ENCODE measurements around the gene PLD1. TPM values are rescaled to one million over a fixed set of nuclear protein-coding genes. Genes with fewer than 3 reads are reported as not detected.
A peak's percentile ranks its signal among the peaks of the same experiment; 100 is the strongest.
"Not testable (repeated sequence)": the region's sequence is repeated elsewhere in the genome, so short reads cannot be mapped to it uniquely, and the experiment has no call there.

The PLD1 gene
- total and polyA plus RNA-seq, 2 donors = 5.0 to 6.4 TPM

DNA sequence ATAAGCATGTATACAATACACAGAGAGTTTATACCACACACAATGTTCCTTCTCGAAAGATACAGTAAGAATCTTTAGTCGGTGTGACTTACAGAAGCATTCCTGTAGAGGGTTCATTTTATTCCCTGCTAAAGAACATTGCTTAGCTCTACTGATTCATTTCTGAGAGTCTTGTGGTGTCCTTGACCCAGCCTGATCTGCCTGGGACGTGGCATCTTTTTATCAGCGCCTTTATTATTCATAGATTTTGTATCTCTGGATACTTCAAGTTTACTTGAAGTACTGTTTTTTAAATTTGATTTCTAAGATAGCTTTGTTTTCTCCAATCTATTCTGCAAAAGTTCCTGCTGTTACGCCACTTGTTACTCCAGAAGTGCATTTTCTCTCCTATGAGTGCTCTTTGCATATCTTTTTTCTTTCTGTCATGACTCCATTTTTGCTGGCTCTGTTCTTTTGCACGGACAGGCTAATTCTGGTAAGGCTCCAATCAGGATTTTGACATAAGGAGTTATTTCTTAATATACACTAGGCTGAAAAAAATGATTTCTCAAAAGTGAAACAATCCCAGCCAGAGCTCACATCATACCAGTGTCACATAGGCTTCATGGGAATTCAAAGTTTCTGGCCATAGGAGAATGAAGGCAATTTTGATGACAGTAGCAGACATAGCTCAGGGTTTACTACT lies 235.6 kb downstream of the PLD1 start:
- DNase-seq (ENCODE audit: low read depth in 6 of 9, low spot score in 9 of 9) = no peak
- WGBS = 96% methylated on average over 6 of the region's 6 CpGs
- Histone ChIP-seq H3K27me3 (ENCODE audit: control insufficient read depth in 2 of 2, insufficient read depth in 1 of 2, low read length in 1 of 2) (no peaks in the 10 kb centered on the region), H3K9me3 (ENCODE audit: control insufficient read depth in 2 of 2, insufficient read depth in 1 of 2, low read length in 1 of 2) (no peaks in the 10 kb centered on the region), H3K4me3 (ENCODE audit: low read length in 2 of 2) (no peak overlapping the region), H3K36me3 (ENCODE audit: control insufficient read depth in 2 of 2, insufficient read depth in 2 of 2, low read length in 1 of 2) (no peaks in the 10 kb centered on the region), H3K4me1 (ENCODE audit: control insufficient read depth in 2 of 2, insufficient read depth in 2 of 2, low read length in 2 of 2) (no peaks in the 10 kb centered on the region), H3K27ac (ENCODE audit: low read depth in 1 of 2, low read length in 1 of 2) (no peak overlapping the region)

DNA sequence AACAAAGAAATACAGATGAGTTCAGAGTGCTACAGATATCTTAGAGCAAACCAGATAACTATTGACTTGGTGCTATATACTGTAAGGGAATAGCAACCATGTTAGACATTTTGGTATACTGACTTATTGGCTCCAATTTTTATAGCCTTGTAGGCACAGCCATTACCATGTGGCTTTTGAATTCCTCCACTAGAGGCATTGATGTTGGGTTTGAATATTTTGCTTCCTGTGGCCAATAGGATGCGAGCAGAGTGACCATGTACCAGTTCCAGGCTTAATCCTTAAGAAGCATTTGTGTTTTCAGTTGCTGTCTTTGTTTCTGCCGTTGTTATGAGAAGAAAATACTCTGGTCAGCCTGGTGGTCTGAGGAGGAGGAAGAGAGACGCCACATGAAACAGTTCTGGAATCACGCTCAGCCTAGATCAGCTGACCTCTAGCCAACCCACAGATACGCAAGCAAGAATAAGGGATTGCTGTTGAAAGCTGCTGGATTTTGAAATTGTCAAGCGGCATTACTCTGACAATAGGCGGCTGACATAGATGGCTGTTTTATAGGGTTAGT lies 240.6 kb downstream of the PLD1 start:
- no peak overlapping the region for H3K4me3 ChIP-seq (ENCODE audit: low read length in 2 of 2)
- no peaks in the 10 kb centered on the region for H3K9me3 ChIP-seq (ENCODE audit: control insufficient read depth in 2 of 2, insufficient read depth in 1 of 2, low read length in 1 of 2)
- no peak overlapping the region for H3K27ac ChIP-seq (ENCODE audit: low read depth in 1 of 2, low read length in 1 of 2)
- DNase-seq (ENCODE audit: low read depth in 6 of 9, low spot score in 9 of 9) = no peak
- no peaks in the 10 kb centered on the region for H3K4me1 ChIP-seq (ENCODE audit: control insufficient read depth in 2 of 2, insufficient read depth in 2 of 2, low read length in 2 of 2)
- no peaks in the 10 kb centered on the region for H3K27me3 ChIP-seq (ENCODE audit: control insufficient read depth in 2 of 2, insufficient read depth in 1 of 2, low read length in 1 of 2)
- no peaks in the 10 kb centered on the region for H3K36me3 ChIP-seq (ENCODE audit: control insufficient read depth in 2 of 2, insufficient read depth in 2 of 2, low read length in 1 of 2)
- 95% methylated on average over 7 of the region's 7 CpGs for WGBS

DNA sequence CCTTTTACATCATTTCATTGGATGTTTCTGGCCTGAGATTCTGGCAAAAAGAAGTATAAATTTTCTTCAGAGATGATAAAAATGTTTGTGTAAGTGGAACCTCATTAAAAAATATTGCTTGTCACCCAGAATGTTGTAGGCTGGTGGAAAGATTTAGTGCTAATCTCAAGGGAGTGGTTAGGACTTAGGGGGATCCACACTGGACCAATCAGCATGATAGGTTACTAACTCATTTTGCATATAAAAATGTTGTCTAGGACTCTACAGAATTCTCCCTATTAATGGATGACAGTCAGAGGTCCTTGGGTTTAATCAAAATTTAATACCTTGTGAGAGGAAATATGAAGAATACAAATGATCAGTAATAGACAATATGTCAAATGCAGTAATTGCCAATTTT lies 241.5 kb downstream of the PLD1 start:
- Histone ChIP-seq H3K27ac (ENCODE audit: low read depth in 1 of 2, low read length in 1 of 2) (no peak overlapping the region), H3K36me3 (ENCODE audit: control insufficient read depth in 2 of 2, insufficient read depth in 2 of 2, low read length in 1 of 2) (no peaks in the 10 kb centered on the region), H3K27me3 (ENCODE audit: control insufficient read depth in 2 of 2, insufficient read depth in 1 of 2, low read length in 1 of 2) (no peaks in the 10 kb centered on the region), H3K4me3 (ENCODE audit: low read length in 2 of 2) (no peak overlapping the region), H3K4me1 (ENCODE audit: control insufficient read depth in 2 of 2, insufficient read depth in 2 of 2, low read length in 2 of 2) (no peaks in the 10 kb centered on the region), H3K9me3 (ENCODE audit: control insufficient read depth in 2 of 2, insufficient read depth in 1 of 2, low read length in 1 of 2) (no peaks in the 10 kb centered on the region)
- DNase-seq (ENCODE audit: low read depth in 6 of 9, low spot score in 9 of 9) = no peak

DNA sequence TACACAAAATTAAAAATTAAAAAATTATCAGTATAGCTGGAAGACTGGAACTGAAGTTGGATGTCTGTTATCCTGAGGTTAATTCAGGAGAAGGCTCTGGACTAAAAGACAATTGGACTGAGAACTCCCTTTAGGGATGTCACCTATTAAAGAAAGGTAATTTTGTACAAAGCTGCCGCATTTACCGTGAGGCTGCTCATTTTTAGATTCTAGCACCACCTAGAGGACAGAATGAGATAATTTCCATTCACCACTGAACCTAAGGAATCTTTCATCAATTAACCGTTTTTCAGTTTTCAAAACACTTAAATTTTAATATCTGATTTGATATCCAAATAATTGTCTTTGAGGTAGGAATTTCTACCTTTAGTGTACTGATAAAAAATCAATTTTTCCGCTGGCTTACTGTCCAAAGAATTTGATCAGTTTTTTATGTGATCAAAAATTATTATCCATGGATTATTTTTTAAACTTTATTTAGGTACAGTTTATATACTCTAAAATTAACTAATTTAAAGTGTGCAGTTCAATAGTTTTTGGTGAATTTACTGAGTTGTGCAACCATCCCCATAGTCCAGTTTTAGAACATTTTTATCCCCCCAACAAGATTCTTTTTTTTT lies 243.4 kb downstream of the PLD1 start:
- Histone ChIP-seq H3K36me3 (ENCODE audit: control insufficient read depth in 2 of 2, insufficient read depth in 2 of 2, low read length in 1 of 2) (no peaks in the 10 kb centered on the region), H3K27me3 (ENCODE audit: control insufficient read depth in 2 of 2, insufficient read depth in 1 of 2, low read length in 1 of 2) (no peaks in the 10 kb centered on the region), H3K4me1 (ENCODE audit: control insufficient read depth in 2 of 2, insufficient read depth in 2 of 2, low read length in 2 of 2) (no peaks in the 10 kb centered on the region), H3K4me3 (ENCODE audit: low read length in 2 of 2) (no peak overlapping the region), H3K9me3 (ENCODE audit: control insufficient read depth in 2 of 2, insufficient read depth in 1 of 2, low read length in 1 of 2) (no peaks in the 10 kb centered on the region), H3K27ac (ENCODE audit: low read depth in 1 of 2, low read length in 1 of 2) (no peak overlapping the region)
- DNase-seq (ENCODE audit: low read depth in 6 of 9, low spot score in 9 of 9) = peak in 8 of 9 donors; percentile 22 to 65 (median 36)
- WGBS = 9% methylated on average over 4 of the region's 4 CpGs

DNA sequence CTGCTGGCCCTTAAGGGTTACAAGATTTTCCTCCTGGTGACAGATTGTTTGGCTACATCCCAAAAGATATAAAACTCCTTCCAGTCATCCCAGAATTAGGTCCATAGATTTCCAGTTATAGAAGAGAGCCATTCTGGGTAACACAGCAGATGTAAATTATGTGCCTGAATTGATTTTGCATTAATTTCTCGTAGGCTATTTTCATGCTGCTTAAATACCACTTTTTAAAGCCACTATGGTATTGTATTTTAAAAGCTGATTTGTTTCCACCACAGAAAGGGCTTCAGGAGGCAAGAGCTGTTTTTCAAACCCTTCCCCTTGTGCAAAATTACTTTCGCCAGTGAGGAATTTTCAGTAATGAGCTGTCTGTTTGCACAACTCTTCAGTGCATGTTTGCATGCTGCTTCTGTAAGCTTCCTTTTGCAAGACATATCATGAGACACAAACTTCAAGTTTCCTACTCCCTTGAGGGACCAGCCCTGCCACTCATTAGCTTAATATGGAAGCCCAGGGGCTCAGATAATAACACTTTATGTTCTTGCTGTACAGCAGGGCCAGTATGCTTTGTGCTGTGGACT lies 244.7 kb downstream of the PLD1 start:
- Histone ChIP-seq H3K9me3 (ENCODE audit: control insufficient read depth in 2 of 2, insufficient read depth in 1 of 2, low read length in 1 of 2) (no peaks in the 10 kb centered on the region), H3K4me1 (ENCODE audit: control insufficient read depth in 2 of 2, insufficient read depth in 2 of 2, low read length in 2 of 2) (no peaks in the 10 kb centered on the region), H3K36me3 (ENCODE audit: control insufficient read depth in 2 of 2, insufficient read depth in 2 of 2, low read length in 1 of 2) (no peaks in the 10 kb centered on the region), H3K4me3 (ENCODE audit: low read length in 2 of 2) (no peak overlapping the region), H3K27ac (ENCODE audit: low read depth in 1 of 2, low read length in 1 of 2) (no peak overlapping the region), H3K27me3 (ENCODE audit: control insufficient read depth in 2 of 2, insufficient read depth in 1 of 2, low read length in 1 of 2) (no peaks in the 10 kb centered on the region)
- DNase-seq (ENCODE audit: low read depth in 6 of 9, low spot score in 9 of 9) = no peak
- WGBS = 98% methylated on average over 2 of the region's 2 CpGs

GRCh38 chr3:171564748-171565480 lies 245.4 kb downstream of the PLD1 start:
- H3K27ac ChIP-seq (ENCODE audit: low read depth in 1 of 2, low read length in 1 of 2) = no peak overlapping the region
- WGBS = 80% methylated on average over 6 of the region's 6 CpGs
- DNase-seq (ENCODE audit: low read depth in 6 of 9, low spot score in 9 of 9) = no peak

DNA sequence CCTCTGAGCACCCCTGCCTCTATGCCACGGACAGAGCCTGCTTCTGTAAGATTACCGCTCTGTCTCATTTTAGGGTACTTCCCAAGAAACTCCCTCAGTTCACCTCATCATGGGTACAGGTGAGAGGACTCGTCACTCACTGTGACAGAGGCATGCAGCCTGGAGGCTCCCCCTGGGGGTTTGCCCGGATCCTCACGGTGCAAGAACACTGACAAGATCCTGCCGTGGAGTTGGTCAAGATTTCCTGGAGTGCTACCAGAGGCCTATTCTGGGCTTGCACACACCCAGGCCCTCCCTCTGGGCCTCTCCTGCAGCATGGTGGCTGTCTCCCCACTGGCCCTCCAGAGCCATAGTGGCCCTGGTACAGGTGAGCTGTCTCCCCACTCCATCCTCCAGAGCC lies 247.0 kb downstream of the PLD1 start:
- DNase-seq (ENCODE audit: low read depth in 6 of 9, low spot score in 9 of 9) = no peak

More at GRCh38 chr3:171564748-171565480, 245.4 kb downstream of the PLD1 start:
- no peak overlapping the region for H3K4me3 ChIP-seq (ENCODE audit: low read length in 2 of 2)
- H3K36me3 ChIP-seq (ENCODE audit: control insufficient read depth in 2 of 2, insufficient read depth in 2 of 2, low read length in 1 of 2) = no peaks in the 10 kb centered on the region
- H3K27me3 ChIP-seq (ENCODE audit: control insufficient read depth in 2 of 2, insufficient read depth in 1 of 2, low read length in 1 of 2) = no peaks in the 10 kb centered on the region
- H3K4me1 ChIP-seq (ENCODE audit: control insufficient read depth in 2 of 2, insufficient read depth in 2 of 2, low read length in 2 of 2) = peaks cover 0 to under 1% of the 10 kb centered on the region in 2 donors
- H3K9me3 ChIP-seq (ENCODE audit: control insufficient read depth in 2 of 2, insufficient read depth in 1 of 2, low read length in 1 of 2) = no peaks in the 10 kb centered on the region

DNA sequence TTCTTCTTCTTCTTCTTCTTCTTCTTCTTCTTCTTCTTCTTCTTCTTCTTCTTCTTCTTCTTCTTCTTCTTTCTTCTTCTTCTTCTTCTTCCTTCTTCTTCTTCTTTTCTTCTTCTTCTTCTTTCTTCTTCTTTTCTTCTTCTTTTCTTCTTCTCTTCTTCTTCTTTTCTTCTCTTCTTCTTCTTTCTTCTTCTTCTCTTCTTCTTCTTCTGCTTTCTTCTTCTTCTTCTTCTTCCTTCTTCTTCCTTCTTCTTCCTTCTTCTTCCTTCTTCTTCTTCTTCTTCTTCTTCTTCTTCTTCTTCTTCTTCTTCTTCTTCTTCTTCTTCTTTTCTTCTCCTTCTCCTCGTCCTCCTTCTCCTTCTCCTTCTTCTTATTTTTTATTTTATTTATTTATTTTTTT lies 247.8 kb downstream of the PLD1 start:
- DNase-seq (ENCODE audit: low read depth in 6 of 9, low spot score in 9 of 9); H3K36me3 ChIP-seq (ENCODE audit: control insufficient read depth in 2 of 2, insufficient read depth in 2 of 2, low read length in 1 of 2); H3K4me1 ChIP-seq (ENCODE audit: control insufficient read depth in 2 of 2, insufficient read depth in 2 of 2, low read length in 2 of 2); H3K27ac ChIP-seq (ENCODE audit: low read depth in 1 of 2, low read length in 1 of 2); H3K27me3 ChIP-seq (ENCODE audit: control insufficient read depth in 2 of 2, insufficient read depth in 1 of 2, low read length in 1 of 2); H3K4me3 ChIP-seq (ENCODE audit: low read length in 2 of 2); H3K9me3 ChIP-seq (ENCODE audit: control insufficient read depth in 2 of 2, insufficient read depth in 1 of 2, low read length in 1 of 2): not testable (repeated sequence)
- 95% methylated on average over 1 of the region's 1 CpG for WGBS

More for the DNA sequence above, 247.0 kb downstream of the PLD1 start:
- WGBS = 97% methylated on average over 6 of the region's 6 CpGs
- Histone ChIP-seq H3K9me3 (ENCODE audit: control insufficient read depth in 2 of 2, insufficient read depth in 1 of 2, low read length in 1 of 2) (no peaks in the 10 kb centered on the region), H3K4me3 (ENCODE audit: low read length in 2 of 2) (no peak overlapping the region), H3K27ac (ENCODE audit: low read depth in 1 of 2, low read length in 1 of 2) (no peak overlapping the region), H3K4me1 (ENCODE audit: control insufficient read depth in 2 of 2, insufficient read depth in 2 of 2, low read length in 2 of 2) (peaks cover 0 to 2% of the 10 kb centered on the region in 2 donors), H3K27me3 (ENCODE audit: control insufficient read depth in 2 of 2, insufficient read depth in 1 of 2, low read length in 1 of 2) (no peaks in the 10 kb centered on the region), H3K36me3 (ENCODE audit: control insufficient read depth in 2 of 2, insufficient read depth in 2 of 2, low read length in 1 of 2) (no peaks in the 10 kb centered on the region)
